Kidney epithelial cell (primary cell): ENCODE measurements around the gene SMARCB1. TPM values are rescaled to one million over a fixed set of nuclear protein-coding genes. Genes with fewer than 3 reads are reported as not detected.

ENCODE experiments used
- DNase-seq: peaks from one replicate; pipeline ENCODE4 v3.0.0-alpha.2; 2010; ENCODE audit warnings: low read depth
- H3K27me3 ChIP-seq: 2 replicates; pipeline ENCODE4 v1.6.0; 2011; ENCODE audit warnings: low read length; ENCODE audit not compliant: control insufficient read depth, insufficient read depth
- H3K36me3 ChIP-seq: 2 replicates; pipeline ENCODE4 v1.5.1; 2011; ENCODE audit warnings: low read length; ENCODE audit not compliant: control insufficient read depth, insufficient read depth
- H3K4me3 ChIP-seq: 2 replicates; pipeline ENCODE4 v1.5.1; 2011; ENCODE audit warnings: low read depth, mild to moderate bottlenecking, control low read depth, low read length
- total RNA-seq: library from RNA; depleted of rRNA; stranded (reverse); fragments of >200 nt; gene quantifications from 2 replicates; pipeline ENCODE4 v1.2.3, GENCODE V29; 2015
- TF ChIP-seq, protein P1 (sequence below): IDR thresholded peaks from 2 replicates; pipeline ENCODE4 v1.5.1; 2011; ENCODE audit warnings: mild to moderate bottlenecking, moderate library complexity, low read length, control low read depth, inconsistent platforms; ENCODE audit not compliant: insufficient read depth, poor library complexity, severe bottlenecking

Gene SMARCB1
- total RNA-seq, 1 donor from 2014 or later, result 168 TPM

DNA sequence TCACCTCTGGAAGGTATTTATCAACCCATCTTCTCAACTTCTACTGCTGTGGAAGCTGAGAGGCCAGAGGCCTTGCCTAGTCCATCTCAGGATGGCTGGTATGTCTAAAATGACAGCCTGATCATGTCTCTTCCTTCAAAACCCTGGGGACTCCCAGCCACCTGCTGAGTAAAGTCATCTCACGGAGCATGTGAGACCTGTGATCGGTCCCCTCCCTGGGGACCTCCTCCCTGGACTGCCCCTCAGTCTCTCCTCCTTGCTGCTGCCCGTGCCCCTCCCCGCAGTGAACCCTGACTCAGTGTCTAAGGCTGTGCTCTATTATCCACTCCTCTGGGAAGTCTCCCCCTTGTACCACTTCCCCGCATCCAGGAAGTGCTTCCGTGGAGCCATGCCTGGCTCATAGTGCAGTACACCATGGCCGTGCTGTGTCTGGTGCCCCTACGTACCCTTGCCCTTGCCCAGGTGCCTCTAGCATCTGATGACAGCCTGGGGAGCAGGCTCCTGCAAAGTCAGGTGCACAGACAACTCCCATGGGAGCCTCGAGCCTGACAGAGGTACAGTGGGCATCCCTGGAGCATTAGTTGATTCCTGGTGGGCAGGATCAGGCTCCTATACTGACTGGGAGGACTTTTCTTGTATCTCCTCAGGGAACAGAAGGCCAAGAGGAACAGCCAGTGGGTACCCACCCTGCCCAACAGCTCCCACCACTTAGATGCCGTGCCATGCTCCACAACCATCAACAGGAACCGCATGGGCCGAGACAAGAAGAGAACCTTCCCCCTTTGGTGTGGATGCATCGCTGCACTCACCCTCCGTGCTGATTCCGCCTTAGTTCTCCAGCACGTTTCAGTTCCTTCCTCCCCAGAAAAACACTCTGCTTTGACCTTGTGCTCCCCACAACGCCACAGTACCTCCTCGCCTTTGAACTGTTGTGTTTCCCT lies 13.8 kb downstream of the SMARCB1 start:
- Histone ChIP-seq H3K4me3 (no peak overlapping the region), H3K27me3 (no peaks in the 10 kb centered on the region), H3K36me3 (peaks cover 4% of the 10 kb centered on the region)
- no peak for DNase-seq
- TF ChIP-seq, protein P1, sequence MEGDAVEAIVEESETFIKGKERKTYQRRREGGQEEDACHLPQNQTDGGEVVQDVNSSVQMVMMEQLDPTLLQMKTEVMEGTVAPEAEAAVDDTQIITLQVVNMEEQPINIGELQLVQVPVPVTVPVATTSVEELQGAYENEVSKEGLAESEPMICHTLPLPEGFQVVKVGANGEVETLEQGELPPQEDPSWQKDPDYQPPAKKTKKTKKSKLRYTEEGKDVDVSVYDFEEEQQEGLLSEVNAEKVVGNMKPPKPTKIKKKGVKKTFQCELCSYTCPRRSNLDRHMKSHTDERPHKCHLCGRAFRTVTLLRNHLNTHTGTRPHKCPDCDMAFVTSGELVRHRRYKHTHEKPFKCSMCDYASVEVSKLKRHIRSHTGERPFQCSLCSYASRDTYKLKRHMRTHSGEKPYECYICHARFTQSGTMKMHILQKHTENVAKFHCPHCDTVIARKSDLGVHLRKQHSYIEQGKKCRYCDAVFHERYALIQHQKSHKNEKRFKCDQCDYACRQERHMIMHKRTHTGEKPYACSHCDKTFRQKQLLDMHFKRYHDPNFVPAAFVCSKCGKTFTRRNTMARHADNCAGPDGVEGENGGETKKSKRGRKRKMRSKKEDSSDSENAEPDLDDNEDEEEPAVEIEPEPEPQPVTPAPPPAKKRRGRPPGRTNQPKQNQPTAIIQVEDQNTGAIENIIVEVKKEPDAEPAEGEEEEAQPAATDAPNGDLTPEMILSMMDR, result no peak

DNA sequence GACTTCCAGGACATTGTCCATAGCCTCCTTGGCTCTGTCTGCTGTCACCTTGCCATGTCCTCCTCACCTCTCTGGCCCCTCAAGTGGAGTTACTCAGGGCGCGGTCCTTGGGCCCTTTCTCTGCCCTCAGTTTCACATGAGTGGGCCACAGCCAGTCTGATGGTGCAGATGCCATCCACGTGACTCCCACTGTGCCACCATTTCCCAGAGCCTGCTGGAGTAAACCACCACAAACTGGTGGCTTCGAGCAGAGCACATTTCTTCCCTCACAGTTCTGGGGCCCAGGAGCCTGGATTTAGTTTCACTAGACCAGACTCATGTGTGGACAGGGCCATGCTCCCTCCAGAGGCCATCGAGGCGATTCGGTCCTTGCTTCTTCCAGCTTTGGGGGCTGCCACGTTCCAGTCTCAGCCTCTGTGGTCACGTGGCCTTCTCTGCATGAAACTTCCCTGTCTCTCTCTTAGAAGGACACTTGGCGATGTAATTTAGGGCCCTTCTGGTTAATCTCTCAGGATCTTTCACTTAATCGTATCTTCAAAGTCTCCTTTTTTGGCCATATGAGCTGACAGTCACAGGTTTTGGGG lies 14.6 kb downstream of the SMARCB1 start:
- Histone ChIP-seq H3K36me3 (peaks cover 6% of the 10 kb centered on the region), H3K4me3 (no peak overlapping the region), H3K27me3 (no peaks in the 10 kb centered on the region)
- no peak for DNase-seq
- TF ChIP-seq, protein P1, result no peak

DNA sequence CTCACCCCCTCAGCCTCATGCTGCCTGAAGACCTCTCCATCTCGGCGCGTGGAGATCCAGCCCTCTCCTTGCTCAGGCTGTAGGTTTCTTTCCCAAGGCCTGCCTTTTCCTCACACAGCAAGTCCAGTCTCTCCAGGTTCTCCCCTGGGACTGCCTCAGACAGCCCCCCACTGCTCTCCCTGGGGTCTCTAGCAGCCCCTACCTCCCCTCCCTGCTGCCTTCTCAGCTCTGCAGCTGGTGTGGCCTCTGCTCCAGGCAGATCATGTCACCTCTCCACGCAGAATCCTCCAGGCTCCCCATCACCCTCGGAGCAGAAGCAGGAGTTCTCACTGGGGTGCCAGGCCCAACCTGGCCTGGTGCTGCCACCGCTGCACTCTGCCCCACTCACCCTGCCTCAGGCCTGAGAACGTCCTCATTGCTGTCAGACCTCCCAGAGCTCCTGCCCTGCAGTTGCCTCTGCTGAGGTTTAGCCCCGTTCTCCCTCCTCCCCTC lies 15.2 kb downstream of the SMARCB1 start:
- no peaks in the 10 kb centered on the region for H3K27me3 ChIP-seq
- DNase-seq, result no peak
- peaks cover 5% of the 10 kb centered on the region for H3K36me3 ChIP-seq
- TF ChIP-seq, protein P1, result no peak
- H3K4me3 ChIP-seq, result no peak overlapping the region

DNA sequence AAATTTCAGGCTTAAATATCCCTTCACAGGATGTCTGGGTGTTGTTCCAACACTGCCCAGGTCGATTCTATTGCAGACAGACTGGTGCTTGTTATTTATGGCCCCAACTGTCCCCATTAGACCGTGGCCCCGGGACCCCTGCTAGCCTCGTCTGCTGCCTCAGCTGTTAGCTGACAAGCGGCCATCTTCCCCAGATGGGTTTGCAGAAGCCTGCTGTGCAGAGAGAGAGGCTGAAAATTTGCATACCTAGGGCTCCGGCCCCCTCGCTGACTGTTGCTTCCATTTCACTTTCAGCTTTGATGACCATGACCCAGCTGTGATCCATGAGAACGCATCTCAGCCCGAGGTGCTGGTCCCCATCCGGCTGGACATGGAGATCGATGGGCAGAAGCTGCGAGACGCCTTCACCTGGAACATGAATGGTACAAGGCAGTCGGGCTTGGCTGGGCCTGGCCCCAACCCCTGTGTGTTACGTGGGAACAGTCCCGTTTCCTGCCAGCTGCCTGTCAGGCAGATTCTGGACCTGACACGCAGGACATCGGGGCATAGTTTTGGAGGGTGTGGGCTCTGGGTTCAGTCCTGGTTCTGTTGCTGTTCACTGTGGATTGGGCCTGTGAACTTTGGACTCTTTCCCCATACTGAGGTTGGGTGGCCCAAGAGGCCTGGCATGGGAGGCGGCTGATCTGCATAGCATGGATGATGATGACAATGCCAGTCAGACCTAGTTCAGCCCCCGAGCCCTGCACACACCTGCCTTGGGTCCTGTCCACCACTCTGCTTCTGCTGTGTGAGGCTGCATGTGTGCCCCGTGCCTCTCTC lies 16.4 kb downstream of the SMARCB1 start:
- no peak for DNase-seq
- Histone ChIP-seq H3K36me3 (peaks cover 5% of the 10 kb centered on the region), H3K4me3 (no peak overlapping the region), H3K27me3 (no peaks in the 10 kb centered on the region)
- TF ChIP-seq, protein P1, result no peak

DNA sequence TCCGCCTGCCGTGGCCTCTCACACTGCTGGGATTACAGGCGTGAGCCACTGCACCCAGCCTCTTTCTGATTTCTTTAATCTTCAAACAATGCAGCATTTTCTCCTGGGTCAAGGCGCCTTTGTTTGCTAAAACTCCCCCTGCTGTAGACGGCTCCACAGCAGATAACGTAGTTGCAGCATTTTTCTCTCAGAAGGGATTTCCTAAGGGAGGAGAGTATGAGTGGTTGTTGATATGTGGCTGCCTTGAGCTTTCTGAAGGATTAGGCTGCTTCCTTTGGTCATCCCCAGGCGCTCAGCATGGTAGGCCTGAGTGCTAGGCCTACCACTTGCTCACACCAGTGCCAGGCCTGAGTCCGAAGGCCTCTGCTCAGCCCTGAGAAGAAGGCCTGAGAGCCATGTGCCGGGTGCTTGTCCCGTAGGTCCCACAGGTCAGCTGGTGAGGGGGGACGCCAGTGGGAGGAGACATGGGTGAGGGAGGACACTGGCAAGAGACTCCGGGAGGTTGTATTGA lies 18.1 kb downstream of the SMARCB1 start:
- Histone ChIP-seq H3K27me3 (no peaks in the 10 kb centered on the region), H3K4me3 (no peak overlapping the region), H3K36me3 (peaks cover 5% of the 10 kb centered on the region)
- DNase-seq, result no peak
- TF ChIP-seq, protein P1, result no peak
